NCI-H2029 treated with DMSO at 0.1 percent for 48 hours (cell line): ENCODE results near the gene VSNL1.

ENCODE experiments used
- DNase-seq: peaks from one replicate; lab custom pipeline; 2025; lab: John Stamatoyannopoulos, UW

VSNL1 gene

GRCh38 chr2:17583166-17583565, 42.7 kb downstream of the VSNL1 start:
- no peak for DNase-seq

GRCh38 chr2:17583646-17584045, 43.1 kb downstream of the VSNL1 start:
- no peak for DNase-seq

DNA sequence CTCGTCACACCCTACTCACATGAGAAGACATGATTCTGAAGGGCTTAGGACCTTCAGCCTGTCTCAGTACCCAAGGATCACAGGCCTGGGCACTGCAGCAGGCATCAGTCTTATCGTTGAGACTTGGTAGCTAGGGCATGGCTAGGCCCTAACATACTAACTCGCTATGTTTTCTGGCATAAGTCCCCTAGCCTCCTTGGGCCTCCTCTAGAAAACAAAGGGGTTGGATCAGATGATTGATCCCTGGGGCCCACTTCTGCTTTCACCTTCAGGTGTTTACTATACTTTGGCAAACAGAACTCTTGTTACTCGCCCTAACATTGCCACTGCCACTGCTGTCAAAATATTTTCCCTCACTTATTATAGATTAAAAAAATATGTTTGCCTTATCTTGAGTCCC, 44.2 kb downstream of the VSNL1 start:
- DNase-seq = no peak

DNA sequence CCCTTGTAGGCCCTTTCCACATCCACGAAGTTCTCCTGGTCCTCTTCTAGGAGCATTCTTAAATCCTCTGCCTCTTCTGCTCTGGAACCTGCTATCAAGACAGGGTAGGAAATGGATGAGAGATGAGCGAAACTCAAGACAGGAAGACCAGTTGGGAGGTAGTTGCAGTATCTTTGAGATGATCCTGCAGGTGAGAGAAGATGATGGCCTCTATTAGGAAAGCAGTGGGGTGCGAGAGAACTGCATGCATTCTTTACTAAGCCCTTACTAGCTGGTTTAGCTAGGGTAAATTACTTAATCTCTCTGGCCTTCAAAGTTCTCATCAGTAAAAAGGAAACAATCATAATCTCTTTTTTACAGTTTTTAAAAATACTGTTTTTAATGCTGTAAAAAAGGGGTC, 47.0 kb downstream of the VSNL1 start:
- DNase-seq = no peak

- no peak for DNase-seq
These were observed 47.5 kb downstream of the VSNL1 start for GRCh38 chr2:17588031-17588430.

DNA sequence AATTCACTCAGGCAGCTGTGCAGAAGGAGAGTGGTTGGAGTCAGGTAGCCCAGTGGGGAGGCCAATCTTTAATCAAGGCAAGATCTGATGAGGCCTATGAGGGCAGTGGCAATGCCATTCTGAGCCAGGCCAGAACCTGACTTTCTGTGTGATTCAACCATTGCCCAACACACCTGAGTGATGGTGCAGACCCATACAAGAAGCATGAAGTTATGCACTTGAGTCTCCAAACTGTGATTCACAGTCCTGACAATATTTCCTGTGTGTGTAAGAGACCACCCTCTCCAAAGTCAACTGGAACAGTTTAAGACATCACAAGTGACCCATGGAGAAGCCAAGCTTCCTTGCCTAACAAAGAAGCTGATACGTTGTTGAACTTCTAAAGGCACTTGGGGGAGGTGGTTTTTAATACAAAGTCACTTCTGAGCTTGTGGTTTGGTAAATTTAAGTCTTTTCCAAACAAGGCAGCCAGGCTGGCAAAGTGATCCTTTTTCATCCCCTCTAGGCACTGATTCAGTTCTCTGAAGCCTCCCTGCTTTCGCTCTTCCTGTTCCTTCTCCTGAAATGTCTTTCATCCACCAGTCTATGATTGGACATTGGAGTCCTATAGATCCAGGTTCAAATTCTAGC, 49.0 kb downstream of the VSNL1 start:
- DNase-seq = no peak

- DNase-seq = no peak
These were observed 49.9 kb downstream of the VSNL1 start for GRCh38 chr2:17590342-17590911.

DNA sequence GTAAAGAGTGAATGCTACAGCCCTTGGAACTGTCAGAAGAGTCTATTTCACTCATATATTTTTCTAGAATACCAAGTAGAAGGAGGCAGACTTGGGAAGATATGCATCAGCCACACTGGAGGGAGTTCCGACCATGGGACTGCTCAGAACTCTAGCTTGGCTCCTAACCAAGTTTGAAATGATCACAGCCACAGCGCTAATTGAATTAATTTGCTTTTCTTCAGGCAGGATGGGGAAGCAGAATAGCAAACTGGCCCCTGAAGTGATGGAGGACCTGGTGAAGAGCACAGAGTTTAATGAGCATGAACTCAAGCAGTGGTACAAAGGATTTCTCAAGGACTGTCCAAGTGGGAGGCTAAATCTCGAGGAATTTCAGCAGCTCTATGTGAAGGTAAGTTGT, 51.4 kb downstream of the VSNL1 start:
- DNase-seq = no peak

DNA sequence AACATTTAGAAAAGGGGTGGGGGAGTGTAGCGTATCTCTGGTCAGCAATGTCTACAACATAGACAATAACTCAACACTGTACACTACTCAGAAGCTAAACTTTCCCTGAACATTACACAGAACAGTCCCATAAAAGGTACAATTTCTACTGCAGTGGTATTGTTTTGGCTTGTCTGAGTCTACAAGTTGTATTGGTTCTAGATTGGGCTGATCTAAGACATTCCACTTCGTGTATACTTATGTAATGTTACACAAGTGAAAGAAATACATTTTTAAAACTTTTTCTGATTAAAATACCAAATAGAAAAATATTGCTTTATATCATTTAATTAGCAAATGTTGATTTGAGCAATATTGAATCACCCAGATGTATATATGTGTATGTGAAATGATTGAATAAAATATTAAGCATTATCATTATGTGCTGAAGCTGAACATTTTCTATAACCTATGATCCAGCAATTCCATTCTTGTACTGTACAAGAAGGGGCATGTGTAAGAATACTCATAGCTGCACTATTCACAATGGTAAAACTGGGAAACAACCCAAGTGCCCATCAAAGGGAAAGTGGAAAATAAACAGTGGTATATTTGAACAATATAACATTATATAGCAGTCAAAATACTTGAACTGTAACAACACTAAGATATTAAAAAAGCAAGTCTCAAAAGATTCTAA, 52.4 kb downstream of the VSNL1 start:
- no peak for DNase-seq

GRCh38 chr2:17593445-17593840, 52.9 kb downstream of the VSNL1 start:
- DNase-seq = no peak

DNA sequence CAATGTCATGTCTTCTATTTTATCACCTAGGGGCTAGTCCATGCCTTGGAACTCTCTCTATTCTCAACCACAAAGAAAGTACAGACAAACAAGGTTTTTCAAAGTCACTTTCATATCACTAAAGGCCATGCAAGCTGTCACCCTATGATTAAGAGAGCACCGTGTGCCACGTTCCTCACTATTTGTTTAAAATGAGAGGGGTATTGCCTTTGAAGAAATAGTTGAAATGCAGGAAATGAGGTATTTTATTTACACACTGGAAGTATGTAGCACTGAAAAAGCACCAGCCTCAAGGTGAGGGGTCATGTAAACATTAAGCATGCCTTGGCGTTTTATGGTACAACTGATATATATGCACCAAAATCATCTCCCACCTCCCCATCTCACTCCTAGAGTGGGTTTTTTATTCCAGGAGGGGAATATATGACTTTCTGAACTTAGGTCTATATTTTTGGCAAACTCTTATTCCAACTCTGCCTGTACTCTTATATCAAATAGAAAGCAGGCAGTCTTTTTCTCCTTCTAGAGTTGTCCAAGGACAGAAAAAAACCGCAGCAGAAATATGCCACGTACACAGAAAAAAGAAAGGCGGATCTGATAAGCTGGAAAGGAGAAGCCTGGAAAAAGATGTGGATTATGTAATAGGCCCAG, 53.5 kb downstream of the VSNL1 start:
- DNase-seq = no peak

- DNase-seq = no peak
These were observed 54.3 kb downstream of the VSNL1 start for GRCh38 chr2:17594533-17595401.

DNA sequence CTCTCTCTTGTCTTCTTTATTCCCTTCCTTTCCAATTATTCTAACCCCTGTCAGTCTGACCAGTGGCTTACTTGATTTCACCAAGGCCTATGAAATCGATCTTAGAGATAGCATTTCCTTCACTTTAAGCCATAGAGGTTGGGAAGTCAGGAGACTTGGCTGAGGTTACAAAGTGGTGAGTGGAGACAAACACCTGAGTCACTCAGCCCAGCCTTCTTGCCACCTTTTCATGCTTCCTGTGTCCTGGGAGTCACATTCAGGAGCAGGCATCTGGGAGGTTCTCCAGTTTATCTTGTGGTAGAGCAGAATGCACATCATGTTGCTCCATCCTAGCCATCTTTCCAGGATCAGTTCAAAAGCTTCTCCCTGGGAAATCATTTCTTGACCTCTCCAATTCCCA, 59.1 kb downstream of the VSNL1 start:
- DNase-seq = no peak

DNA sequence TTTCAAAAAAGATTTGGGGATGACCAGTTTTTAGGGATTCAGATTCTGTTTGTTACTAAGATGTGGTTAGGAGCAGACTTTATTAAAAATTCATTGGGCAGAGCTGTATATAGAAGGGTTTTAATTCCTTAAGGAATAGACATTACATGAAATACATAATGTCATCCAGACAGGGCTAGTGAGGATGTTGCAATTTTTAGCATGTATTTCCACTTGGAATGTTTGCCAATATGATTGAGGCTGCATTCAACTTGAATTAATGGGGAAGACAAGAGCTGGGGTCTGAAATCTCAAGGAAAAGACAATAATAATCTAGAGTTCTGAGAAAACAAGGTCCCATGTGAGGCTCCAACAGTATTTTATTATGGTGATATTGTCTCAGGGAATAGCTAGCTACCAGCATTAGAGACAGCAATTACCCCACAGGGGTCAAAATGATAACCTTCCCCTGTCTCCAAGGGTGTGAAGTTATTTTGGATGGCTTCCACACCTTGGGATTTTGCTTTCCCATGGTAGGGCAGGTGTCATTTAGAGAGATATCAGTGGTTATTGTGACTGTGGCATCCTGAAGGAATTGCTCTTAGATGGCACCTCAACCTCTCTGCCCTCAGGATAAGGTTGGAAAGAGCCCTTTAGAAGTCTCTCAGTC, 60.2 kb downstream of the VSNL1 start:
- DNase-seq = no peak

DNA sequence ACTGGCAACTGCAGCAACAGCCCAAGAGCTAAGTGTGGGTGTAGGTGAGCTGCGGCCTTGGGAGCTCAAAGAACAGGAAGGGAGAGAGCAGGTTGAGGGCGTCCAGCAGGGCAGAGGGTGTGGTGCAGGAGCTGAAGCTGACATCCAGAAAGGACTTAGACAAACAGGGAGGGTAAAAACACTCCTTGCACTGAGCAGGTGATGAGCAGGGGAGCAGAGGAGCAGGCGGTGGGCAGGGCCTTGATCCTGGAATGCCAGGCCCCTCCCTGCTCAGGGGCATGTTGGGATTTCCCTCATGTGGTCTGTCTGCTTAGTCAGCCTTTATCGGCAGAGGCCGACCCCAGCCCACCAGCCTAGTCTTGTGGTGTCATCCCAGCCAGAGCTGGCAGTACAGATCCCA, 63.6 kb downstream of the VSNL1 start:
- DNase-seq = no peak

DNA sequence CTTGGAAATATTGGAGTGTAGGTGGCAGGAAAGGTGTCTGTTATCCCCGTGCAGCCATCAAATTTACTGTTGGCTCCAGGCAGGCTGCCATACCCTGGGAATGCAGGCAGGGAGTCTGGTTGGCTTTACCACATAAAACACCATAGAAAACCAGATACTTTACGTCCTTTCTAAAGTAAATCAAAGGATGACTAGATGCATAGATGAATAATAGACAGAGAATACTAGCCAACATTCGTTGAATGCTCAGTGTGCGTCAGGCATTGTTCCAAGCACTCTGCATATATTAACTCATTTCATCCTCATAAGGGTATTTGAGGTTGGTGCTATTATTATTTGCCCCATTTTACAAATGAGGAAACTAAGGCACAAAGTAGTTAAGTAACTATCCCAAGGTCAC, 65.2 kb downstream of the VSNL1 start:
- no peak for DNase-seq

DNA sequence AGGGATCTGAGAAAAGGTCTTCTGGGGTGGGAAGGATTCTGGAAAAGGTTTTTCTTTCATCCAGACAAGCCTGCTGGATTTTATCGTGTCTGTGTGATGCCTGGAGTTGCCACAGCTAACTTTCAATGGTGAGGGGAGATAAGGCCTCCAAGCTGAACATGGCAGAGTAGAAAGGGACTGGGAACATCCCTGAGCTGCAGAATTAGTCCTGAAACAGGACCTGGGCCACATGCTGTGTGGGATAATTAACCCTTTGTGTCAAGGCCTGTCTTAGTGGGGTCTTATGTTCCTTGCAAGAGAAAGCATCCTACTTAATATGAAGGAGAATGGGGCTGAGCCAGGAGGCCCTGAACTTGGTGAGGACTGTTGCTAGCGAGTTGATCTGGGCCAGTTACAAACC, 66.4 kb downstream of the VSNL1 start:
- DNase-seq = no peak

DNA sequence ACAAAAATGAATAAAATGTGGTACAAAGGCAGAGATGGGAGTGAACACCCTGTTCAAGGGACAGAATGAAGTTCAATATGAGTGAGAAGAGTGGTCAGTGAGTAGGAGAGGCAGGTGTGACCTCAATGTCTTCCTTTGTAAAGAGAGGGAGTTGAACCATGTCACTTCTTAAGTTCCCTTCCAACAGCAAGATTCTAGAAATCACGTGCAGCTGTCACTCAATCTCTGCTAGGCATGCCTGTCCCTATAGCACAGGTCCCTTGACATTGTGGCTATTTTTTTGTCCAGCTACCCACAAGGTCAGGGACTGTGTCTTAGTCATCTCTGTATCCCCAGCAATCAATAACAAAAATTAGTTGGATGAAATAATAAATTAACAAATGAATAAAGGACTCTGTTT, 66.9 kb downstream of the VSNL1 start:
- DNase-seq = no peak

- no peak for DNase-seq
These were observed 67.8 kb downstream of the VSNL1 start for GRCh38 chr2:17608251-17608650.

DNA sequence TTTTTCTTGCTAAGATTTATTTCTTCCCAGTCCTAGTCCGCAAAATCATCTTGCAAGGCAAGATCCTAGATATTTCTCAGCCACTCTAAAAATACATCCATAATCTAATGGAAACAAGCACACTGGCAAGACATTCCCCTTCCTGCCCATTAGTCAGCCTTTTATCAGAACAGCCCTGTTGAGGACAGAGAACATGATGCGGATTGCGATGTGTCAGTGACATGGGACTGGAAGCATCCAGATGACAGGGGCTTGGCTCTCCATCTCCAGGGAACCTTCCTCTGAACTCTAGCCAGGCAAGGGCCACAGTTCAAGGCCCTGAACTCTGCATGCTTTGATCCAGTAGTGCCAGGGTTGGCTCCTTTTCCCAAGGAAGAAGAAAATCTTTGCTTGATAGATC, 70.0 kb downstream of the VSNL1 start:
- DNase-seq = no peak

DNA sequence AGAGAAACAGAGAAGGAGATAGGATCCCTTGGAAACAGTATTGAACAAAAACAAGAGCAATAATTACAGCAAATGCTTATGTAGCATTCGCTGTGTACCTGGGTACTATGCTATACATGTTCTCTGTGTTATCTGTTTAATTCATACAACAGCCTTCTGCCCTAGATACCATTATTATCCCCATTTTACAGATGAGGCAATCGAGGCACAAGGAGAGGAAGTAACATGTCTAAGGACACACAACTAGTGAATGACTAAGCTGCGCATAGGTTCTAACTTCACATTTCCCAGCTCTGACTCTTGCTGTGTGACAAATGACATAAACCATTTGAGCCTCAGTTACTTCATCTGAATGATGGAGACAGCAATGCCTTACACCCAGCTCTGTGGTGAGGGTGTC, 70.5 kb downstream of the VSNL1 start:
- DNase-seq = no peak
